HEK293 (cell line): ENCODE measurements around the gene TSBP1.

Experiments
- CTCF ChIA-PET: fragments of 350-600 bp; formaldehyde crosslinking; extraction: SDS; loops from one replicate; lab custom pipeline; 2021; ENCODE audit warnings: antibody characterized with exemption; lab: Yijun Ruan, JAX
- POLR2A ChIA-PET: fragments of 300-600 bp; formaldehyde crosslinking; extraction: SDS; loops from one replicate; lab custom pipeline; 2020; ENCODE audit warnings: antibody characterized with exemption, inconsistent platforms; lab: Yijun Ruan, JAX
- H3K27ac ChIP-seq: fragments of 200-500 bp; sonication (Bioruptor generic); 2 replicates; pipeline ENCODE4 v1.5.1; 2014; ENCODE audit warnings: low read depth, low read length, control low read depth, inconsistent platforms; ENCODE audit errors: extremely low read depth
- H3K36me3 ChIP-seq, 2 experiments: fragments of 200-500 bp in 1 of 2; sonication (Bioruptor generic) in 1 of 2; 1 replicate in 1 of 2; 2 replicates in 1 of 2; pipeline ENCODE4 v1.5.1; 2014 to 2017; ENCODE audit warnings: inconsistent platforms in 2 of 2, low read length in 2 of 2; ENCODE audit not compliant: control insufficient read depth in 2 of 2, insufficient read depth in 1 of 2
- H3K4me1 ChIP-seq: fragments of 200-500 bp; sonication (Bioruptor generic); 2 replicates; pipeline ENCODE4 v1.5.1; 2014; ENCODE audit warnings: mild to moderate bottlenecking, low read length, inconsistent platforms; ENCODE audit not compliant: control insufficient read depth, insufficient read depth
- H3K4me3 ChIP-seq: 2 replicates; pipeline ENCODE4 v1.5.1; 2011; ENCODE audit warnings: low read depth, mild to moderate bottlenecking, control low read depth, low read length, moderate library complexity
- H3K9me3 ChIP-seq: fragments of 200-500 bp; sonication (Bioruptor generic); 2 replicates; pipeline ENCODE4 v1.5.1; 2014; ENCODE audit warnings: low read depth, low read length, inconsistent platforms; ENCODE audit not compliant: control insufficient read depth, insufficient read depth
- BCL11A ChIP-seq: fragments of 450-650 bp; formaldehyde crosslinking; IDR thresholded peaks from 2 replicates; pipeline ENCODE4 v1.5.1; 2016; ENCODE audit warnings: low read depth, missing biosample characterization, missing genetic modification characterization
- EGR2 ChIP-seq: fragments of 450-650 bp; formaldehyde crosslinking; IDR thresholded peaks from 2 replicates; pipeline ENCODE4 v1.5.1; 2016; ENCODE audit warnings: low read depth, missing biosample characterization, missing genetic modification characterization
- FEZF1 ChIP-seq: fragments of 450-650 bp; formaldehyde crosslinking; IDR thresholded peaks from 2 replicates; pipeline ENCODE4 v1.5.1; 2016; ENCODE audit warnings: missing biosample characterization, missing genetic modification characterization
- KLF17 ChIP-seq: fragments of 450-650 bp; formaldehyde crosslinking; IDR thresholded peaks from 2 replicates; pipeline ENCODE4 v1.5.1; 2016; ENCODE audit warnings: missing biosample characterization, missing genetic modification characterization
- MZF1 ChIP-seq: fragments of 450-650 bp; formaldehyde crosslinking; IDR thresholded peaks from 2 replicates; pipeline ENCODE4 v1.5.1; 2017; ENCODE audit warnings: missing biosample characterization, missing genetic modification characterization, borderline replicate concordance
- PRDM1 ChIP-seq: fragments of 450-650 bp; formaldehyde crosslinking; IDR thresholded peaks from 2 replicates; pipeline ENCODE4; 2016; ENCODE audit warnings: missing biosample characterization, missing genetic modification characterization
- SALL2 ChIP-seq: fragments of 450-650 bp; formaldehyde crosslinking; IDR thresholded peaks from 2 replicates; pipeline ENCODE4 v1.5.0; 2017; ENCODE audit warnings: missing biosample characterization, mild to moderate bottlenecking, missing genetic modification characterization, borderline replicate concordance
- SP2 ChIP-seq: fragments of 450-650 bp; formaldehyde crosslinking; IDR thresholded peaks from 2 replicates; pipeline ENCODE4 v1.5.1; 2016; ENCODE audit warnings: missing biosample characterization, missing genetic modification characterization
- WT1 ChIP-seq: fragments of 450-650 bp; formaldehyde crosslinking; IDR thresholded peaks from 2 replicates; pipeline ENCODE4 v1.5.1; 2016; ENCODE audit warnings: missing biosample characterization, missing genetic modification characterization
- ZBTB49 ChIP-seq: fragments of 450-650 bp; formaldehyde crosslinking; IDR thresholded peaks from 2 replicates; pipeline ENCODE4 v1.5.1; 2016; ENCODE audit warnings: missing biosample characterization, missing genetic modification characterization, low read depth
- ZFHX2 ChIP-seq: fragments of 450-650 bp; formaldehyde crosslinking; conservative IDR thresholded peaks from 2 replicates; pipeline ENCODE4 v1.5.1; 2016; ENCODE audit warnings: missing biosample characterization, missing genetic modification characterization
- ZNF155 ChIP-seq: fragments of 450-650 bp; formaldehyde crosslinking; IDR thresholded peaks from 2 replicates; pipeline ENCODE4 v1.5.1; 2016; ENCODE audit warnings: missing biosample characterization, missing genetic modification characterization
- ZNF19 ChIP-seq: fragments of 450-650 bp; formaldehyde crosslinking; IDR thresholded peaks from 2 replicates; pipeline ENCODE4; 2016; ENCODE audit warnings: missing biosample characterization, missing genetic modification characterization, low read depth
- ZNF23 ChIP-seq: fragments of 450-650 bp; formaldehyde crosslinking; IDR thresholded peaks from 2 replicates; pipeline ENCODE4 v1.5.1; 2016; ENCODE audit warnings: missing biosample characterization, missing genetic modification characterization, borderline replicate concordance
- ZNF530 ChIP-seq: fragments of 450-650 bp; formaldehyde crosslinking; IDR thresholded peaks from 2 replicates; pipeline ENCODE4 v1.5.1; 2016; ENCODE audit warnings: low read depth, missing biosample characterization, missing genetic modification characterization
- ZNF560 ChIP-seq: fragments of 450-650 bp; formaldehyde crosslinking; IDR thresholded peaks from 2 replicates; pipeline ENCODE4 v1.5.1; 2017; ENCODE audit warnings: missing biosample characterization, missing genetic modification characterization, borderline replicate concordance
- ZNF610 ChIP-seq: fragments of 450-650 bp; formaldehyde crosslinking; IDR thresholded peaks from 2 replicates; pipeline ENCODE4 v1.5.1; 2016; ENCODE audit warnings: missing biosample characterization, missing genetic modification characterization, borderline replicate concordance
- ZNF629 ChIP-seq: fragments of 450-650 bp; formaldehyde crosslinking; IDR thresholded peaks from 2 replicates; pipeline ENCODE4 v1.5.1; 2017; ENCODE audit warnings: missing biosample characterization, missing genetic modification characterization
- ZNF645 ChIP-seq: fragments of 450-650 bp; formaldehyde crosslinking; IDR thresholded peaks from 2 replicates; pipeline ENCODE4; 2016; ENCODE audit warnings: missing biosample characterization, missing genetic modification characterization
- ZNF664 ChIP-seq: fragments of 450-650 bp; formaldehyde crosslinking; IDR thresholded peaks from 2 replicates; pipeline ENCODE4 v1.5.1; 2016; ENCODE audit warnings: missing biosample characterization, missing genetic modification characterization
- ZNF677 ChIP-seq: fragments of 450-650 bp; IDR thresholded peaks from 2 replicates; pipeline ENCODE4 v1.5.0; 2018; ENCODE audit warnings: missing biosample characterization, mild to moderate bottlenecking, missing genetic modification characterization, moderate library complexity
- ZNF704 ChIP-seq: fragments of 450-650 bp; formaldehyde crosslinking; IDR thresholded peaks from 2 replicates; pipeline ENCODE4 v1.5.1; 2016; ENCODE audit warnings: missing biosample characterization, missing genetic modification characterization
- ZNF791 ChIP-seq: fragments of 450-650 bp; formaldehyde crosslinking; IDR thresholded peaks from 2 replicates; pipeline ENCODE4 v1.5.1; 2016; ENCODE audit warnings: missing biosample characterization, missing genetic modification characterization
- ZNF843 ChIP-seq: fragments of 450-650 bp; formaldehyde crosslinking; IDR thresholded peaks from 2 replicates; pipeline ENCODE4 v1.5.1; 2016; ENCODE audit warnings: missing biosample characterization, missing genetic modification characterization
- ZSCAN18 ChIP-seq: fragments of 450-650 bp; formaldehyde crosslinking; IDR thresholded peaks from 2 replicates; pipeline ENCODE4 v1.5.1; 2016; ENCODE audit warnings: missing biosample characterization, missing genetic modification characterization
- ZXDB ChIP-seq: fragments of 450-650 bp; formaldehyde crosslinking; IDR thresholded peaks from 2 replicates; pipeline ENCODE4 v1.5.1; 2016; ENCODE audit warnings: missing biosample characterization, missing genetic modification characterization

Gene TSBP1

GRCh38 chr6:32255199-32256153, 116.2 kb downstream of the TSBP1 start (continued):
- TF ChIP-seq ZNF19 (no peak), ZNF629 (no peak), ZNF664 (tag by site-specific recombination) (no peak), ZNF155 (no peak), ZBTB49 (tag by site-specific recombination) (no peak), ZNF610 (tag by site-specific recombination) (no peak), ZNF843 (tag by site-specific recombination) (no peak), WT1 (tag by site-specific recombination) (no peak), SALL2 (no peak), ZNF530 (tag by site-specific recombination) (no peak), KLF17 (tag by site-specific recombination) (no peak)

- CTCF ChIA-PET: interaction anchor here (0.6 to 5.4 kb wide), 30 partner anchors 9 to 1606 kb away, joined by 3 to 60 read pairs (median 3); partner anchors contain the start of gene TAP2
- H3K4me3 ChIP-seq: peak overlapping the region; percentile 25
- POLR2A ChIA-PET: interaction anchor here (0.9 kb wide), 1 partner anchor 90 kb away, joined by 3 read pairs; no protein-coding TSS in a partner anchor
- H3K27ac ChIP-seq: no peak overlapping the region
- TF ChIP-seq ZNF645 (tag by site-specific recombination) (no peak), EGR2 (peak; percentile 29; the same call in 1 of the 2 replicates)
- no peaks in the 10 kb centered on the region for H3K9me3 ChIP-seq
- no peaks in the 10 kb centered on the region for H3K4me1 ChIP-seq
- no peaks in the 10 kb centered on the region for H3K36me3 ChIP-seq
These were observed 116.9 kb downstream of the TSBP1 start for GRCh38 chr6:32254761-32255198.

- ChIA-PET POLR2A (no interaction called here), CTCF (interaction anchor here (0.6 to 5.4 kb wide), 6 partner anchors 7 to 161 kb away, joined by 3 to 60 read pairs (median 10); no protein-coding TSS in a partner anchor)
- Histone ChIP-seq H3K36me3 (no peaks in the 10 kb centered on the region), H3K27ac (no peak overlapping the region), H3K4me3 (no peak overlapping the region), H3K9me3 (no peaks in the 10 kb centered on the region), H3K4me1 (no peaks in the 10 kb centered on the region)
- TF ChIP-seq SP2 (tag by site-specific recombination): no peak
- TF ChIP-seq FEZF1: no peak
- no peak for TF ChIP-seq ZNF704 (tag by site-specific recombination)
- no peak for TF ChIP-seq BCL11A (tag by site-specific recombination)
- TF ChIP-seq ZNF560 (tag by site-specific recombination): no peak
- TF ChIP-seq ZNF23 (tag by site-specific recombination): no peak
- TF ChIP-seq ZNF791 (tag by site-specific recombination): no peak
- TF ChIP-seq ZNF677 (tag by site-specific recombination): no peak
- TF ChIP-seq ZFHX2: no peak
- no peak for TF ChIP-seq ZSCAN18 (tag by site-specific recombination)
- TF ChIP-seq ZXDB (tag by site-specific recombination): no peak
- no peak for TF ChIP-seq PRDM1 (tag by site-specific recombination)
- no peak for TF ChIP-seq MZF1
These were observed 119.2 kb downstream of the TSBP1 start for GRCh38 chr6:32252331-32253009.
